ENCODE results near the gene STRIP2. TPM values are rescaled to one million over a fixed set of nuclear protein-coding genes. Genes with fewer than 3 reads are reported as not detected.

Gene STRIP2
- total RNA-seq, 3 donors from 2014 or later, result under 0.01 to 1.9 (median 1.8) TPM

- intact Hi-C loops (cut with DNase I; ENCODE audit: low total_unique reads), result no loop called here
- no peaks in the 10 kb centered on the region for H3K4me1 ChIP-seq
- no peak overlapping the region for H3K4me3 ChIP-seq
- TF ChIP-seq POLR2AphosphoS5 (IDR thresholded peaks at IDR 0.05) (no peak), CTCF (IDR thresholded peaks at IDR 0.05) (no peak), POLR2A (IDR thresholded peaks at IDR 0.05) (no peak)
- H3K36me3 ChIP-seq, result no peaks in the 10 kb centered on the region
- DNase-seq (ENCODE audit: low spot score in 2 of 2), result no peak
- no peak overlapping the region for H3K27ac ChIP-seq
- H3K9me3 ChIP-seq, result no peaks in the 10 kb centered on the region
- H3K27me3 ChIP-seq, result no peaks in the 10 kb centered on the region
Observed at GRCh38 chr7:129495987-129496386, 61.8 kb downstream of the STRIP2 start.

- no peaks in the 10 kb centered on the region for H3K36me3 ChIP-seq
- H3K27ac ChIP-seq, result no peak overlapping the region
- no peaks in the 10 kb centered on the region for H3K9me3 ChIP-seq
- no peaks in the 10 kb centered on the region for H3K4me1 ChIP-seq
- TF ChIP-seq POLR2AphosphoS5 (IDR thresholded peaks at IDR 0.05) (no peak), POLR2A (IDR thresholded peaks at IDR 0.05) (no peak), CTCF (IDR thresholded peaks at IDR 0.05) (no peak)
- intact Hi-C loops (cut with DNase I; ENCODE audit: low total_unique reads), result no loop called here
- no peak for DNase-seq (ENCODE audit: low spot score in 2 of 2)
- no peaks in the 10 kb centered on the region for H3K27me3 ChIP-seq
- H3K4me3 ChIP-seq, result no peak overlapping the region
Observed at GRCh38 chr7:129496653-129497052, 62.4 kb downstream of the STRIP2 start.

GRCh38 chr7:129497156-129497555 lies 62.9 kb downstream of the STRIP2 start:
- Histone ChIP-seq H3K27me3 (no peaks in the 10 kb centered on the region), H3K36me3 (no peaks in the 10 kb centered on the region), H3K4me3 (no peak overlapping the region), H3K4me1 (no peaks in the 10 kb centered on the region), H3K27ac (no peak overlapping the region), H3K9me3 (no peaks in the 10 kb centered on the region)
- TF ChIP-seq POLR2A (IDR thresholded peaks at IDR 0.05) (no peak), CTCF (IDR thresholded peaks at IDR 0.05) (no peak), POLR2AphosphoS5 (IDR thresholded peaks at IDR 0.05) (no peak)
- no peak for DNase-seq (ENCODE audit: low spot score in 2 of 2)
- intact Hi-C loops (cut with DNase I; ENCODE audit: low total_unique reads), result no loop called here

GRCh38 chr7:129498021-129498420 lies 63.8 kb downstream of the STRIP2 start:
- TF ChIP-seq POLR2AphosphoS5 (IDR thresholded peaks at IDR 0.05) (no peak), POLR2A (IDR thresholded peaks at IDR 0.05) (no peak), CTCF (IDR thresholded peaks at IDR 0.05) (no peak)
- Histone ChIP-seq H3K36me3 (no peaks in the 10 kb centered on the region), H3K27ac (no peak overlapping the region), H3K9me3 (no peaks in the 10 kb centered on the region), H3K4me1 (no peaks in the 10 kb centered on the region), H3K4me3 (no peak overlapping the region), H3K27me3 (no peaks in the 10 kb centered on the region)
- no peak for DNase-seq (ENCODE audit: low spot score in 2 of 2)
- intact Hi-C loops (cut with DNase I; ENCODE audit: low total_unique reads), result no loop called here

GRCh38 chr7:129499999-129500398 lies 65.8 kb downstream of the STRIP2 start:
- intact Hi-C loops (cut with DNase I; ENCODE audit: low total_unique reads), result no loop called here
- Histone ChIP-seq H3K4me1 (no peaks in the 10 kb centered on the region), H3K27ac (no peak overlapping the region), H3K27me3 (no peaks in the 10 kb centered on the region), H3K9me3 (no peaks in the 10 kb centered on the region), H3K36me3 (no peaks in the 10 kb centered on the region), H3K4me3 (no peak overlapping the region)
- no peak for DNase-seq (ENCODE audit: low spot score in 2 of 2)
- TF ChIP-seq POLR2AphosphoS5 (IDR thresholded peaks at IDR 0.05) (no peak), POLR2A (IDR thresholded peaks at IDR 0.05) (no peak), CTCF (IDR thresholded peaks at IDR 0.05) (no peak)

Data from breast epithelium (tissue), 4 donors.